Inferior parietal cortex (tissue), 1 donor: ENCODE measurements around the gene WHRN.

Experiments used
- DNase-seq: peaks from one replicate; pipeline ENCODE4 v3.0.0-alpha.2; 2016; ENCODE audit errors: extremely low spot score

WHRN gene

GRCh38 chr9:114513959-114514267 is 8.6 kb upstream of the WHRN start:
- no peak for DNase-seq

GRCh38 chr9:114513055-114513958 is 8.0 kb upstream of the WHRN start:
- DNase-seq, result no peak

- no peak for DNase-seq
Observed at GRCh38 chr9:114511978-114512874, 7.0 kb upstream of the WHRN start.

- DNase-seq, result peak; percentile 49
Observed at GRCh38 chr9:114507726-114508125, 2.5 kb upstream of the WHRN start.

- DNase-seq, result no peak
Observed at GRCh38 chr9:114506082-114506390, 763 bp upstream of the WHRN start.

GRCh38 chr9:114504341-114505186 is 709 bp downstream of the WHRN start:
- DNase-seq, result no peak

- DNase-seq, result no peak
Observed at GRCh38 chr9:114503522-114504340, 1.5 kb downstream of the WHRN start.

GRCh38 chr9:114503009-114503408 is 2.3 kb downstream of the WHRN start:
- no peak for DNase-seq

GRCh38 chr9:114501796-114502682 is 3.2 kb downstream of the WHRN start:
- DNase-seq, result peak; percentile 63

- peak; percentile 45 for DNase-seq
Observed at GRCh38 chr9:114500697-114501292, 4.5 kb downstream of the WHRN start.

- peak; percentile 42 for DNase-seq
Observed at GRCh38 chr9:114499941-114500696, 5.2 kb downstream of the WHRN start.

- DNase-seq, result peak; percentile 52
Observed at GRCh38 chr9:114499528-114499927, 5.7 kb downstream of the WHRN start.

GRCh38 chr9:114497727-114498382 is 7.4 kb downstream of the WHRN start:
- DNase-seq, result no peak

- DNase-seq, result no peak
Observed at GRCh38 chr9:114497236-114497635, 8.0 kb downstream of the WHRN start.

GRCh38 chr9:114496011-114496410 is 9.3 kb downstream of the WHRN start:
- DNase-seq, result no peak

GRCh38 chr9:114494776-114495569 is 10.3 kb downstream of the WHRN start:
- DNase-seq, result no peak

- DNase-seq, result no peak
Observed at GRCh38 chr9:114493521-114494184, 11.6 kb downstream of the WHRN start.
